ENCODE measurements around the gene SCP2. TPM values are rescaled to one million over a fixed set of nuclear protein-coding genes. Genes with fewer than 3 reads are reported as not detected.

SCP2 gene
- total and polyA plus RNA-seq, 2 of the 4 experiments (the other 2 are of a cell fraction): 70.4 to 83.1 TPM

- no peak overlapping the region for H3K9ac ChIP-seq (ENCODE audit: low read depth, low read length)
- H2BK120ac ChIP-seq (ENCODE audit: low read depth, low read length): no peak overlapping the region
- no peak overlapping the region for H2BK5ac ChIP-seq (ENCODE audit: low read depth, low read length, poor library complexity, severe bottlenecking)
- no peaks in the 10 kb centered on the region for H3K79me1 ChIP-seq (ENCODE audit: low read depth in 1 of 2, low read length in 2 of 2)
- WGBS, 2 experiments (ENCODE audit: extremely low coverage in 2 of 2, insufficient read length in 1 of 2): no CpG with 5 or more reads among the region's 2 CpGs
- H3K4me2 ChIP-seq (ENCODE audit: low read depth, low read length): no peak overlapping the region
- no peak overlapping the region for H3K56ac ChIP-seq (ENCODE audit: extremely low read depth, insufficient read depth, low read length)
- H3K4me3 ChIP-seq (ENCODE audit: insufficient read depth, low read depth, low read length): no peak overlapping the region
- dilution Hi-C loops (cut with HindIII; ENCODE audit: low sequenced_read_pairs, unreplicated experiment): no loop called here
- in situ Hi-C loops (cut with MboI; ENCODE audit: low sequenced_read_pairs): no loop called here
- no peak overlapping the region for H2AK9ac ChIP-seq (replicated peaks; ENCODE audit: low read depth, low read length, poor library complexity)
- no peak overlapping the region for H2BK20ac ChIP-seq (ENCODE audit: low read depth, low read length)
- H2BK15ac ChIP-seq (ENCODE audit: low read depth, low read length): no peak overlapping the region
- no peak overlapping the region for H3K23ac ChIP-seq (ENCODE audit: low read depth, low read length)
- H4K91ac ChIP-seq (ENCODE audit: insufficient read depth, low read depth, low read length): no peak overlapping the region
- no peaks in the 10 kb centered on the region for H4K20me1 ChIP-seq (ENCODE audit: insufficient read depth, low read length)
- 0 out of 2 replicates have a peak, but pooled peaks cover 1% of the 10 kb centered on the region for H3K36me3 ChIP-seq (ENCODE audit: control insufficient read depth, insufficient read depth, low read length)
- CTCF ChIA-PET: interaction anchor here (0.6 kb wide), 1 partner anchor 77 kb away, joined by 3 read pairs; no protein-coding TSS in a partner anchor
- DNase-seq (no peak), ATAC-seq (ENCODE audit: low read depth) (no peak)
- H3K14ac ChIP-seq (replicated peaks; ENCODE audit: low read depth, low read length): no peak overlapping the region
- H3K9me1 ChIP-seq (ENCODE audit: insufficient read depth, low read length): peaks cover 2% of the 10 kb centered on the region; the same call in 1 of the 2 replicates
- H3K18ac ChIP-seq (ENCODE audit: low read depth, low read length): no peak overlapping the region
- no TSS peak for BruUV-seq (replicated peaks)
- H3K4me1 ChIP-seq (ENCODE audit: control insufficient read depth, insufficient read depth, low read length): no peaks in the 10 kb centered on the region
- no peak overlapping the region for H2AK5ac ChIP-seq (ENCODE audit: low read depth, low read length)
- H4K8ac ChIP-seq (ENCODE audit: low read depth in 2 of 2, low read length in 2 of 2): no peak overlapping the region
- TF ChIP-seq CTCF (conservative IDR thresholded peaks at IDR 0.05; ENCODE audit: low read depth, low read length) (no peak), BHLHE40 (IDR thresholded peaks at IDR 0.05; ENCODE audit: low read depth, low read length) (no peak)
- no peak overlapping the region for H4K5ac ChIP-seq (ENCODE audit: low read depth, low read length)
- no peak overlapping the region for H3K4ac ChIP-seq (ENCODE audit: low read depth, low read length)
- H3K27me3 ChIP-seq (ENCODE audit: control insufficient read depth, insufficient read depth, low read length): no peaks in the 10 kb centered on the region
- intact Hi-C loops (cut with micrococcal nuclease): no loop called here
- no peaks in the 10 kb centered on the region for H3K9me3 ChIP-seq (ENCODE audit: control insufficient read depth, insufficient read depth, low read length)
- no peak overlapping the region for H3K27ac ChIP-seq (ENCODE audit: insufficient read depth, low read length)
- POLR2A ChIA-PET (ENCODE audit: unreplicated experiment): no interaction called here
- no peak overlapping the region for H2AFZ ChIP-seq (replicated peaks; ENCODE audit: low read length, poor library complexity)
Observed at GRCh38 chr1:52880206-52880605, 46.9 kb upstream of the SCP2 start.
